Measurements from ENCODE around the gene NTRK2.

The NTRK2 gene

GRCh38 chr9:84974855-84975254 lies 305.3 kb downstream of the NTRK2 start:
- DNase-seq (ENCODE audit: low read depth), result no peak

- DNase-seq (ENCODE audit: low read depth), result no peak
These were observed 306.4 kb downstream of the NTRK2 start for GRCh38 chr9:84975926-84976325.

DNA sequence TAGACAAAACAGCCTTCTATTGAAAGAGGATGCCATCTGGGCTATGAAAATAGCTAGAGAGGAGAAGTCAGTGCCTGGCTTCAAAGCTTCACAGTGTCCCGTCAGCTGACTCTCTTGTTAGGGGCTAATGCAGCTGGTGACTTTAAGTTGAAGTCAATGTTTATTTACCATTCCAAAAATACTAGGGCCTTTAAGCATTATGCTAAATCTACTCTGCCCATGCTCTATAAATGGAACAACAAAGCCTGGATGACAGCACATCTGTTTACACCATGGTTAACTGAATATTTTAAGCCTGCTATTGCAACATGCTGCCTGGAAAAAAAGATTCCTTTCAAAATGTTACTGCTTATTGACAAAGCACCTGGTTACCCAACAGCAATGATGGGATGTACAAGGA lies 309.1 kb downstream of the NTRK2 start:
- no peak for DNase-seq (ENCODE audit: low read depth)

GRCh38 chr9:84983749-84984148 lies 314.2 kb downstream of the NTRK2 start:
- no peak for DNase-seq (ENCODE audit: low read depth)

GRCh38 chr9:84988621-84989020 lies 319.1 kb downstream of the NTRK2 start:
- no peak for DNase-seq (ENCODE audit: low read depth)

GRCh38 chr9:84990416-84990815 lies 320.9 kb downstream of the NTRK2 start:
- DNase-seq (ENCODE audit: low read depth), result no peak

DNA sequence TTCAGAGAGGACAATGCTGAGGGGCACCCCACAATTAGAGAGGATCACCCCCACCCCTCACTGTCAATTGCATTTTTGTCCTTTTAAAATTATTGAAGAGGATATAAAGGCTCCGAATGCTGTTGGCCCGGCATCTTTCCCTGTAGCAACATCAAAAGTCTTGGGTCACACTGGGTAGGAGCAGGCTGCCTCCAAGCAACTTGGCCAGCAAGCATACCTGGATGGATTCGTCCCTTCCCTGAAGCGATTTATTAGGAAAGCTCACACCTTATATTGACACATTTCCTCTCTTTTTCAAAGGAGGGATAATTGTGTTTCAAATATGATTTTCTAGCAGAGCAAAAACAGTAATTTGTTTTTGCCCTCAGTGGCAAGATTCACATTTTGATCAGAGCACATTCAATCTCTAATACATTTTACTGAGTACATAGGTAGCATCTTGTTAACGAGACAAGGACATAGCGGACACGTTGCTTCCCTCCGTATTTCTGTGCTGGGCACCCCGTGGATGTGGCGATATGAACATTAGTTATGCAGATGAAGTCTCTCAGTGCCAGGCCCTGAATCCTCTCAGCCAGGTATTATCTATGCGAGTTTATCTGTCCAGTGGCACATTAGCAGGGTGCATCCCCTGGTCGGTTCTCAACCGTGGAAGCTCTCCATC lies 321.5 kb downstream of the NTRK2 start:
- no peak for DNase-seq (ENCODE audit: low read depth)

GRCh38 chr9:84991514-84991870 lies 322.0 kb downstream of the NTRK2 start:
- no peak for DNase-seq (ENCODE audit: low read depth)

DNA sequence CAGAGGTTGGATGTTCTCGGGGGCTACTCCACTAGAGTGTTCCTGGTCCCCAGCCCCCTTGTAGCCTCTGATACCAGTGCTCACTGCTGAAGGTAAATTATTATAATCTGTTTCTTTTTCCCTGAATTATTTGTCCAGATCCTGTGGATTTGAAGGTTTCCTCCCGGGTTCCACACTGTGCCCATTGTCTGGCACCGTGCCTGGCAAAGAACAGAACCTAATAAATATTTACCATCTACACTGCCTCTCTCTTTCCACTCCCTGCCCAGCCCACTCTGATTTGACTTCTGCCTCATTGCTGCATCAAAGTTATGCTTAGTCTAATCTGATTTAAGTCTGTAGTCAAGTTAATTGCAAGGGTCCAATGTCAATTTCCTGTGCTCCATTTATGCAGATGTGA lies 322.9 kb downstream of the NTRK2 start:
- DNase-seq (ENCODE audit: low read depth), result no peak

GRCh38 chr9:84993105-84993504 lies 323.6 kb downstream of the NTRK2 start:
- DNase-seq (ENCODE audit: low read depth), result no peak

- DNase-seq (ENCODE audit: low read depth), result no peak
These were observed 326.5 kb downstream of the NTRK2 start for GRCh38 chr9:84996029-84996428.

- no peak for DNase-seq (ENCODE audit: low read depth)
These were observed 327.2 kb downstream of the NTRK2 start for GRCh38 chr9:84996716-84997115.

GRCh38 chr9:84997472-84997871 lies 327.9 kb downstream of the NTRK2 start:
- no peak for DNase-seq (ENCODE audit: low read depth)

- no peak for DNase-seq (ENCODE audit: low read depth)
These were observed 329.1 kb downstream of the NTRK2 start for GRCh38 chr9:84998639-84999038.

DNA sequence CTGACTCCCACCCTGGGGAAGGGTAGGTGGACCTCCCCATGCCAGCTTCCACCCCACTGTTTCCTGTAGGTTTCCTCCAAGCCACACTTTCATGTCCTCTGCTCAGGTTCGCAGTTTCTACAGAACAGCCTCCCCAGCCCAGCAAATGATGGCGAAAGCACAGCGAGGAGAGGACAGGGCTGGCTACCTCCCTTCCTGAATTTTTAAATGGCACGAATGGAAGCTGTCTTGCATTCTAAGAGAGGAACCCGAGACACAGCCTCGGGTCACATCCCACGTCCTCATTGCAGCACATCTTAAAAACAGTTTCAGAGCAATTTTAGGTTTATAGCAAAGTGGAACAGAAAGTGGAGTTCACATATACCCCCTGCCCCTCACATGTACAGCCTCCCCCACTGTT lies 330.3 kb downstream of the NTRK2 start:
- no peak for DNase-seq (ENCODE audit: low read depth)

- DNase-seq (ENCODE audit: low read depth), result no peak
These were observed 332.4 kb downstream of the NTRK2 start for GRCh38 chr9:85001925-85002324.

GRCh38 chr9:85004818-85005413 lies 335.4 kb downstream of the NTRK2 start:
- no peak for DNase-seq (ENCODE audit: low read depth)

- DNase-seq (ENCODE audit: low read depth), result no peak
These were observed 338.2 kb downstream of the NTRK2 start for GRCh38 chr9:85007748-85008147.

- no peak for DNase-seq (ENCODE audit: low read depth)
These were observed 338.7 kb downstream of the NTRK2 start for GRCh38 chr9:85008215-85008614.

DNA sequence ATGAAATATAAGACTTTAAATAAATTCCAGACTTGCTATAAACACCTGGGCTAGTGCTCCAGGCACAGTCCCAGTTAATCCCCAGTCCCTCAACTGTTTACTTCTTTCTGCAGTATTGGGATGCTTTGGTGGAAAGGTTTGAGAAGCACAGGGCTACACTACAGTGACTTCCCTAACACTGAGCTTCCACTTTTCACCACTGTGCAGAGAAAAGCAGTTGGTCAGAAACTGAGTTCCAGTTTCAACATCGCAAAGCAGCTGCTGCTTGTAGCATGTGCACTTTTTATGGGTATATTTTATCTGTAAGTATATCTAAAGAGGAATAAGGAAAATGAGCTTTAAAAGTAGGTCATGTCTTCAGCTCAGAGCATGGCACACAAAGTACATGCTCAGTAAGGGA lies 339.7 kb downstream of the NTRK2 start:
- DNase-seq (ENCODE audit: low read depth), result no peak

DNA sequence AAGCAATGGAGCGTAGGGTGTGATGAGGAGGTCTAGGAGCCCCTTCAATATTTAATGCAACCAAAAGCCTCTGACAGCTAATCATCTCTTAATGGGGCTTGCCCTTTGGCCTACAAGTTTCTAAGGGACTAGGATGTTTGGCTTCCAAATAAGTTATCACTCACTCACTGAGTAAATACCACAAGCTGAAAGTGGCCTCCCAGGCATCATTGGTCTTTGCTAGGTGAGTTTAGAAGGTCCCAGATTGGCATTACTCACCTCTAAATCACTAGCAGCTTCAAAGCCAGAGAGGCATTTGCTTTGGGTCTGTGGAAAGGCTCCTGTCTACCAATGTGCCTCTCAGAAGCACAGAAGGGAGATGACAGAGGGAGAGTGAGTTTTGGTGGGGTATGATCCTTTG lies 344.2 kb downstream of the NTRK2 start:
- DNase-seq (ENCODE audit: low read depth), result no peak

DNA sequence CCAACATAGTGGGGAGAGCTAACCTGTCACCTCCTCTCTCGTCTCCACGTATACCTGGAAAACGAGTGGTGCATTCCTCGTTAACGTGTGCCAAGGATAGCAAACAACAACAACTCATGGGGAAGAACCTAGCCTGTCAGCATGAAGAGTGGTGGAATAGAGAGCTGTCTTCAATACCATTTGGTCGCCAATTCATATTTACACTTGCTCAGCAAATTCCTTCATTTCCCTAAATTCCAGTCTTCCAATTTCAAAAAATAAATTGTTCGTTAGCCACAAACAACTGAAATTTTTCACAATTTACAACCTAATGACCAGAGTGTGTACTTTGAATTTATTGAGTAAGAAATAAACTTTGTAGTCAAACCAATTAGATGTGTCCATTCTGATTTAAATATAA lies 344.8 kb downstream of the NTRK2 start:
- DNase-seq (ENCODE audit: low read depth), result no peak

DNA sequence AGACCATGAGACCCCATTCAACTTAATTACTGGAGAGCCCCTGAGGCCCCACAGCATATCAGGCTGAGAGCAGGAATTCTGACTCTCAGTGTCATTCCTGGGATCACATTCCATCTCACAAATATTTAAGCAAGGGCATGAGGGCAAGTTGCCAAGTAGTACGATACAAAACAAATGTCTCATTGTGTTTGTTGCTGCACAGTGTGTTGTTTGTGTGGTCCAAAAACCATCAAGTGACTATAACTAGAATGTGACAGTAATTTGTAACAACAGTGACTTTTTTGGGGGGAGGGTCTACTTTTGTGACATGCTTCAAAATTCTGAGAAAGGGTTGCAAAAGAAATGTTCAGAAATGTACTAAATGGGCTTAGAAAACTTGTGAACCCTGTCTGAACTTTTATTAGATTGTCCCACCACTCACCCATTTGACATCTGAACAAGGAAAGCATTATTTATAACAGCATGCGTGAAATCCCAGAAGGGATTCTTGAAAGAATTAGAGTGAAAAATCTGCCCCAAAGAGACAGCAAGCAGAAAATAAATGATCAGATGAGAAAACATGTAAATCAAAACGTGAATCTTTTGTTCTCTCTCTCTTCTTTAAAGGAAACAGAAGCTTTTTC lies 347.0 kb downstream of the NTRK2 start:
- DNase-seq (ENCODE audit: low read depth), result no peak

DNA sequence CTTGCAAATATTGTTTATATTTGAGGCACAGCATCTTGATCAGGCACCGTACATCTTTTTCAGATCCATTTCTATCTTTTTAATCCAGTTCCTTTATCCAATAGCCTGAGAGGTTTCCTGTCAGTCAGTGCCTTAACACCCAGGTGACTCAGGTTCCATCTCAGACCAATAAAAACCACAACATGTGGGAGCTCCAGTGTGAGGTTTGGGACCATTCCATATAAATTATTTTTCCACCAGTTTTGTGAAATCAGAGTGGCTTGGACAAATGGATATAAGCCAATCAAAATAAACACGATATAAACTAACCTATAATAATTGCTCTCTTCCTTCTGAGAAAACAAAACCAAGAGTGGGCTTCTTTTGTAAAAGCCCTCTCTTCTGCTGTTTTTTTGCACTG lies 351.3 kb downstream of the NTRK2 start:
- DNase-seq (ENCODE audit: low read depth), result no peak
